ENCODE results near the gene NDUFA8.

DNA sequence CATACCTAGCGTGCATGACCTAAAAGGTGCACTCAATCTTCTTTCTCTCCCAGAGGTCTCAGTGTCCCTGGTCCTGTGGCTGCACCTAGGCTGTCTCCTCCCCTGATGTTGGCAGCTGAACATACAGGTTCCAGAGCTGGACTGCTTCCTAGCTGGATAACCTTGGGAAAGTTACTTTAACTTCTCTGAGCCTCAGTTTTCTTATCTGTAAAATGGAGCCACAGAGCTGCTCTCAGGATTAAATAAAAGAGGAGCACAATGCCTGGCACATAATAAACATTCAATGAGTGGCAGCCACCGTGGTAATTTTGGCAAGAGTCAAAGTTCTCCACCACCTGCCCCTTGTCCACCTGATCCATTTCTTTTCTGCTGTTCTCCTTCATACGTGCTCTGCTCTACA, 14.1 kb upstream of the NDUFA8 start:
- no peak for TF ChIP-seq CTCF (IDR thresholded peaks at IDR 0.05)
- no peak for TF ChIP-seq TCF7L2 (IDR thresholded peaks at IDR 0.05; ENCODE audit: low read depth, low read length)
- TF ChIP-seq, protein P1, sequence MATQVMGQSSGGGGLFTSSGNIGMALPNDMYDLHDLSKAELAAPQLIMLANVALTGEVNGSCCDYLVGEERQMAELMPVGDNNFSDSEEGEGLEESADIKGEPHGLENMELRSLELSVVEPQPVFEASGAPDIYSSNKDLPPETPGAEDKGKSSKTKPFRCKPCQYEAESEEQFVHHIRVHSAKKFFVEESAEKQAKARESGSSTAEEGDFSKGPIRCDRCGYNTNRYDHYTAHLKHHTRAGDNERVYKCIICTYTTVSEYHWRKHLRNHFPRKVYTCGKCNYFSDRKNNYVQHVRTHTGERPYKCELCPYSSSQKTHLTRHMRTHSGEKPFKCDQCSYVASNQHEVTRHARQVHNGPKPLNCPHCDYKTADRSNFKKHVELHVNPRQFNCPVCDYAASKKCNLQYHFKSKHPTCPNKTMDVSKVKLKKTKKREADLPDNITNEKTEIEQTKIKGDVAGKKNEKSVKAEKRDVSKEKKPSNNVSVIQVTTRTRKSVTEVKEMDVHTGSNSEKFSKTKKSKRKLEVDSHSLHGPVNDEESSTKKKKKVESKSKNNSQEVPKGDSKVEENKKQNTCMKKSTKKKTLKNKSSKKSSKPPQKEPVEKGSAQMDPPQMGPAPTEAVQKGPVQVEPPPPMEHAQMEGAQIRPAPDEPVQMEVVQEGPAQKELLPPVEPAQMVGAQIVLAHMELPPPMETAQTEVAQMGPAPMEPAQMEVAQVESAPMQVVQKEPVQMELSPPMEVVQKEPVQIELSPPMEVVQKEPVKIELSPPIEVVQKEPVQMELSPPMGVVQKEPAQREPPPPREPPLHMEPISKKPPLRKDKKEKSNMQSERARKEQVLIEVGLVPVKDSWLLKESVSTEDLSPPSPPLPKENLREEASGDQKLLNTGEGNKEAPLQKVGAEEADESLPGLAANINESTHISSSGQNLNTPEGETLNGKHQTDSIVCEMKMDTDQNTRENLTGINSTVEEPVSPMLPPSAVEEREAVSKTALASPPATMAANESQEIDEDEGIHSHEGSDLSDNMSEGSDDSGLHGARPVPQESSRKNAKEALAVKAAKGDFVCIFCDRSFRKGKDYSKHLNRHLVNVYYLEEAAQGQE (IDR thresholded peaks at IDR 0.05; ENCODE audit: insufficient read depth in 1 of 2, low read depth in 2 of 2, low read length in 1 of 2), result no peak
- TF ChIP-seq SIN3A (IDR thresholded peaks at IDR 0.05; ENCODE audit: borderline replicate concordance, insufficient read depth, low read depth, low read length), result no peak
- no peak for TF ChIP-seq POLR2AphosphoS5 (IDR thresholded peaks at IDR 0.05; ENCODE audit: low read depth, low read length)

Measured in Panc1 (cell line).